Osteoblast (primary cell): Measurements from ENCODE around the gene MGRN1. TPM values are rescaled to one million over a fixed set of nuclear protein-coding genes. Genes with fewer than 3 reads are reported as not detected.

Experiments
- DNase-seq: peaks from one replicate; pipeline ENCODE4 v3.0.0; 2011; ENCODE audit warnings: low spot score, mixed read lengths; ENCODE audit not compliant: insufficient read length; ENCODE audit errors: missing footprints
- H2AFZ ChIP-seq: 2 replicates; pipeline ENCODE4 v1.6.0; 2011; ENCODE audit warnings: mild to moderate bottlenecking, low read length
- H3K27ac ChIP-seq: 2 replicates; pipeline ENCODE4 v1.5.1; 2011; ENCODE audit warnings: mild to moderate bottlenecking, low read depth, low read length, moderate library complexity
- H3K27me3 ChIP-seq: 2 replicates; pipeline ENCODE4 v1.6.0; 2012; ENCODE audit warnings: mild to moderate bottlenecking, control low read depth, inconsistent platforms, low read length, moderate library complexity; ENCODE audit not compliant: insufficient read depth
- H3K36me3 ChIP-seq: 2 replicates; pipeline ENCODE4 v1.5.1; 2011; ENCODE audit warnings: mild to moderate bottlenecking, low read length, control low read depth, moderate library complexity; ENCODE audit not compliant: insufficient read depth
- H3K4me1 ChIP-seq: 2 replicates; pipeline ENCODE4 v1.5.1; 2011; ENCODE audit warnings: mild to moderate bottlenecking, low read length, control low read depth, moderate library complexity; ENCODE audit not compliant: insufficient read depth
- H3K4me2 ChIP-seq: 2 replicates; pipeline ENCODE4 v1.6.0; 2011; ENCODE audit warnings: mild to moderate bottlenecking, low read length; ENCODE audit not compliant: insufficient read depth
- H3K4me3 ChIP-seq: fragments of 200-600 bp; sonication (generic); 3 replicates; pipeline ENCODE4 v1.5.1; 2012; ENCODE audit warnings: mild to moderate bottlenecking, low read length, inconsistent platforms; ENCODE audit not compliant: insufficient read depth
- H3K79me2 ChIP-seq: 2 replicates; pipeline ENCODE4 v1.6.0; 2012; ENCODE audit warnings: mild to moderate bottlenecking, low read length, control low read depth, inconsistent platforms; ENCODE audit not compliant: insufficient read depth
- H3K9me3 ChIP-seq: 2 replicates; pipeline ENCODE4 v1.5.1; 2011; ENCODE audit warnings: low read depth, low read length, control low read depth
- H4K20me1 ChIP-seq: 2 replicates; pipeline ENCODE4 v1.6.0; 2012; ENCODE audit warnings: mild to moderate bottlenecking, low read length, control low read depth; ENCODE audit not compliant: insufficient read depth
- total RNA-seq: library from RNA; depleted of rRNA; stranded (reverse); fragments of >200 nt; gene quantifications from 2 replicates; pipeline ENCODE4 v1.2.3, GENCODE V29; 2012
- TF ChIP-seq, protein P1 (sequence below): IDR thresholded peaks from 2 replicates; pipeline ENCODE4 v1.5.1; 2011; ENCODE audit warnings: mild to moderate bottlenecking, low read depth, low read length, moderate library complexity; ENCODE audit errors: extremely low read depth

MGRN1 gene
- total RNA-seq, 1 donor, result 46.7 TPM

DNA sequence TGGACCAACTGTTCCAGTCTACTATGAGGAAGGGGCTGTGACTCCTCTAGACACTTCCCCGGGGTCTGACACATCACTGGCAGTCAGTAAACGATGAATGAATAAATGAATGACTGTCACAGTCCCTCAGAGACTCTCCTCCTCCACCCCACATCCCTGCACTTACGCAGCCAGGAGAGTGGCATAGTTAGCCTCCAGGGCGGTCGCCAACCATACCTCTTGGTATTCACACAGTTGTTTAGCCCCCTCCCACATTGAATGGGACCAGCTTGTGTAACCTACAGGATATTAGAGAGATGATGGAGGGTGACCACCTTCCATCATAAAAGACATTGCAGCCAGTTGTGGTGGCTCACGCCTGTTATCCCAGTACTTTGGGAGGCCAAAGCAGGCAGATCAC lies 35.7 kb upstream of the MGRN1 start:
- Histone ChIP-seq H3K27me3 (peaks cover 12% of the 10 kb centered on the region), H3K4me2 (no peak overlapping the region), H3K79me2 (no peaks in the 10 kb centered on the region), H3K27ac (no peak overlapping the region), H3K9me3 (peaks cover 4% of the 10 kb centered on the region), H3K4me1 (no peaks in the 10 kb centered on the region), H3K36me3 (no peaks in the 10 kb centered on the region), H3K4me3 (no peak overlapping the region), H2AFZ (no peak overlapping the region), H4K20me1 (no peaks in the 10 kb centered on the region)
- DNase-seq, result peak; percentile 61
- TF ChIP-seq, protein P1, sequence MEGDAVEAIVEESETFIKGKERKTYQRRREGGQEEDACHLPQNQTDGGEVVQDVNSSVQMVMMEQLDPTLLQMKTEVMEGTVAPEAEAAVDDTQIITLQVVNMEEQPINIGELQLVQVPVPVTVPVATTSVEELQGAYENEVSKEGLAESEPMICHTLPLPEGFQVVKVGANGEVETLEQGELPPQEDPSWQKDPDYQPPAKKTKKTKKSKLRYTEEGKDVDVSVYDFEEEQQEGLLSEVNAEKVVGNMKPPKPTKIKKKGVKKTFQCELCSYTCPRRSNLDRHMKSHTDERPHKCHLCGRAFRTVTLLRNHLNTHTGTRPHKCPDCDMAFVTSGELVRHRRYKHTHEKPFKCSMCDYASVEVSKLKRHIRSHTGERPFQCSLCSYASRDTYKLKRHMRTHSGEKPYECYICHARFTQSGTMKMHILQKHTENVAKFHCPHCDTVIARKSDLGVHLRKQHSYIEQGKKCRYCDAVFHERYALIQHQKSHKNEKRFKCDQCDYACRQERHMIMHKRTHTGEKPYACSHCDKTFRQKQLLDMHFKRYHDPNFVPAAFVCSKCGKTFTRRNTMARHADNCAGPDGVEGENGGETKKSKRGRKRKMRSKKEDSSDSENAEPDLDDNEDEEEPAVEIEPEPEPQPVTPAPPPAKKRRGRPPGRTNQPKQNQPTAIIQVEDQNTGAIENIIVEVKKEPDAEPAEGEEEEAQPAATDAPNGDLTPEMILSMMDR, result no peak

DNA sequence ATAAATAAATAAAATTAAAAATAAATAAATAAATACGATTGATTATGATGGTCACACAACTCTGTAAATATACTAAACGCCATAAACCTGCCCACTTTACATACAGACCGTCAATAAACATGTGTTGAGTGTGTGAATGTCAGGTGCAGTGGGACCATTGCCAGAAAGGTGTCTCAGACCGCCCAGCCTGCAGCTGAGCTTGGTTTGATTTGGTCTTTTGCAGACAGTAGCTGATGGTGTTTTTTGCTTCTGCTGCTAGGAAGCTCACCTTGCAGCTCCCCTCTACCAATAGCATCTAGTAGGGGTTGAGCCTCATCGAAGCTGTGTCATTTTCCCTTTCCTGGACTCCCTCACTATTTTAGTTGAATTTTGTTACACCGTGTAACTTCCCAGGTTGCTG lies 33.4 kb upstream of the MGRN1 start:
- H3K27ac ChIP-seq, result no peak overlapping the region
- no peaks in the 10 kb centered on the region for H4K20me1 ChIP-seq
- DNase-seq, result peak; percentile 52
- H3K4me1 ChIP-seq, result no peaks in the 10 kb centered on the region
- H3K4me2 ChIP-seq, result no peak overlapping the region
- no peak overlapping the region for H2AFZ ChIP-seq
- no peaks in the 10 kb centered on the region for H3K36me3 ChIP-seq
- H3K27me3 ChIP-seq, result peaks cover 10% of the 10 kb centered on the region
- H3K79me2 ChIP-seq, result no peaks in the 10 kb centered on the region
- peaks cover 4% of the 10 kb centered on the region for H3K9me3 ChIP-seq
- no peak overlapping the region for H3K4me3 ChIP-seq
- TF ChIP-seq, protein P1, result no peak

- no peaks in the 10 kb centered on the region for H3K79me2 ChIP-seq
- no peak overlapping the region for H3K4me2 ChIP-seq
- peaks cover 4% of the 10 kb centered on the region for H3K27me3 ChIP-seq
- H3K27ac ChIP-seq, result no peak overlapping the region
- DNase-seq, result peak; percentile 81
- peaks cover 4% of the 10 kb centered on the region for H3K9me3 ChIP-seq
- no peak overlapping the region for H2AFZ ChIP-seq
- TF ChIP-seq, protein P1, result no peak
- H4K20me1 ChIP-seq, result no peaks in the 10 kb centered on the region
- H3K4me1 ChIP-seq, result no peaks in the 10 kb centered on the region
- H3K36me3 ChIP-seq, result no peaks in the 10 kb centered on the region
- no peak overlapping the region for H3K4me3 ChIP-seq
Measured at GRCh38 chr16:4591706-4592470, 32.7 kb upstream of the MGRN1 start.

DNA sequence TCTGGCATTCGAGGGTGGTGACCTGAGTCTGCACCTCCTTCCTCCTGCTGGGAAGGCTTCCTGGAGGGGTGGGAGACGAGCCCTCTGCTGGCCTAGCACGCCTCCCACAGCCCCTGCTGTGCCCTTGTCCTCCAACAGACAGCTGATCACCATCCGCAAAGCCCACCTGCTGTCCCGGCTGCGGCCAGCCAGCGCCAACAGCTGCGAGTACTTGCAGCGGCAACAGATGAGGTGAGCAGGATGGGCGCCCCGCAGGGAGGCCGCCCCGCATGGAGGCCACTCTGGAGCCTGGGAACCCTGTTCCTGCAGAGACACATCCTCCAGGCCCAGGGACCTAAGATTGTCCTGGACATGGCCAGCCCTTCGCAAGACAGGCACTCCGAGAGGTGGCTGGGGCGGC lies 31.5 kb upstream of the MGRN1 start:
- Histone ChIP-seq H3K79me2 (no peaks in the 10 kb centered on the region), H3K36me3 (no peaks in the 10 kb centered on the region), H3K4me3 (no peak overlapping the region), H3K4me1 (no peaks in the 10 kb centered on the region), H4K20me1 (no peaks in the 10 kb centered on the region), H3K27me3 (peaks cover 6% of the 10 kb centered on the region), H2AFZ (no peak overlapping the region), H3K9me3 (peaks cover 3% of the 10 kb centered on the region), H3K27ac (no peak overlapping the region), H3K4me2 (no peak overlapping the region)
- DNase-seq, result no peak
- TF ChIP-seq, protein P1, result no peak
